Measurements from ENCODE around the gene FDPS. TPM values are rescaled to one million over a fixed set of nuclear protein-coding genes. Genes with fewer than 3 reads are reported as not detected.

FDPS gene
- total RNA-seq, 3 donors from 2014 or later = 185 to 214 (median 189) TPM

- Mint-ChIP-seq H3K27me3 (ENCODE audit: low read depth) (peaks cover 33% of the 10 kb centered on the region), H3K9me3 (no peaks in the 10 kb centered on the region), H3K36me3 (ENCODE audit: insufficient read depth) (no peaks in the 10 kb centered on the region), H3K4me1 (ENCODE audit: low read depth) (peaks cover 4% of the 10 kb centered on the region), H3K4me3 (no peak overlapping the region)
- ATAC-seq = no peak
- no peak for DNase-seq
Observed at GRCh38 chr1:155295942-155296267, 12.8 kb upstream of the FDPS start.

- Mint-ChIP-seq H3K4me1 (ENCODE audit: low read depth) (peaks cover 4% of the 10 kb centered on the region), H3K4me3 (no peak overlapping the region)
- no peak for ATAC-seq
Observed at GRCh38 chr1:155296661-155297060, 12.0 kb upstream of the FDPS start.

GRCh38 chr1:155297384-155297783, 11.3 kb upstream of the FDPS start:
- DNase-seq (no peak), ATAC-seq (no peak)
- peaks cover 4% of the 10 kb centered on the region for H3K4me1 Mint-ChIP-seq (ENCODE audit: low read depth)
- H3K9me3 Mint-ChIP-seq = no peaks in the 10 kb centered on the region
- H3K36me3 Mint-ChIP-seq (ENCODE audit: insufficient read depth) = no peaks in the 10 kb centered on the region
- no peak overlapping the region for H3K4me3 Mint-ChIP-seq
- peaks cover 33% of the 10 kb centered on the region for H3K27me3 Mint-ChIP-seq (ENCODE audit: low read depth)

More at GRCh38 chr1:155296661-155297060, 12.0 kb upstream of the FDPS start:
- Mint-ChIP-seq H3K27me3 (ENCODE audit: low read depth) (peaks cover 33% of the 10 kb centered on the region), H3K36me3 (ENCODE audit: insufficient read depth) (no peaks in the 10 kb centered on the region), H3K9me3 (no peaks in the 10 kb centered on the region)
- no peak for DNase-seq

GRCh38 chr1:155300024-155300423, 8.6 kb upstream of the FDPS start:
- no peaks in the 10 kb centered on the region for H3K9me3 Mint-ChIP-seq
- no peaks in the 10 kb centered on the region for H3K36me3 Mint-ChIP-seq (ENCODE audit: insufficient read depth)
- H3K4me1 Mint-ChIP-seq (ENCODE audit: low read depth) = no peaks in the 10 kb centered on the region
- peaks cover 22% of the 10 kb centered on the region for H3K27me3 Mint-ChIP-seq (ENCODE audit: low read depth)
- ATAC-seq = no peak
- H3K4me3 Mint-ChIP-seq = no peak overlapping the region
- DNase-seq = no peak

- ATAC-seq (no peak), DNase-seq (no peak)
- H3K4me3 Mint-ChIP-seq = no peak overlapping the region
- H3K27me3 Mint-ChIP-seq (ENCODE audit: low read depth) = peaks cover 18% of the 10 kb centered on the region
- no peaks in the 10 kb centered on the region for H3K9me3 Mint-ChIP-seq
- H3K36me3 Mint-ChIP-seq (ENCODE audit: insufficient read depth) = no peaks in the 10 kb centered on the region
- no peaks in the 10 kb centered on the region for H3K4me1 Mint-ChIP-seq (ENCODE audit: low read depth)
Observed at GRCh38 chr1:155300553-155301329, 7.9 kb upstream of the FDPS start.

GRCh38 chr1:155301342-155301841, 7.3 kb upstream of the FDPS start, which contains the start of gene PKLR:
Gene PKLR, minus strand, starts transcription at chr1:155301438. Its CDS starts 43 bp downstream, at chr1:155301395.
- no peak for DNase-seq
- Mint-ChIP-seq H3K4me3 (no peak within 1 kb of the TSS), H3K27me3 (ENCODE audit: low read depth) (peaks cover 13% of the 10 kb centered on the region), H3K36me3 (ENCODE audit: insufficient read depth) (no peaks in the 10 kb centered on the region), H3K4me1 (ENCODE audit: low read depth) (peaks cover 2% of the 10 kb centered on the region), H3K9me3 (no peaks in the 10 kb centered on the region)
- ATAC-seq = no peak

GRCh38 chr1:155304558-155305063, 4.1 kb upstream of the FDPS start:
- Mint-ChIP-seq H3K9me3 (no peaks in the 10 kb centered on the region), H3K4me3 (no peak overlapping the region), H3K27me3 (ENCODE audit: low read depth) (no peaks in the 10 kb centered on the region), H3K36me3 (ENCODE audit: insufficient read depth) (no peaks in the 10 kb centered on the region), H3K4me1 (ENCODE audit: low read depth) (peaks cover 9% of the 10 kb centered on the region)
- DNase-seq = no peak
- no peak for ATAC-seq

GRCh38 chr1:155305881-155306391, 2.7 kb upstream of the FDPS start:
- Mint-ChIP-seq H3K27me3 (ENCODE audit: low read depth) (no peaks in the 10 kb centered on the region), H3K4me3 (no peak overlapping the region), H3K4me1 (ENCODE audit: low read depth) (peaks cover 19% of the 10 kb centered on the region), H3K36me3 (ENCODE audit: insufficient read depth) (peaks cover 4% of the 10 kb centered on the region), H3K9me3 (no peaks in the 10 kb centered on the region)
- DNase-seq (no peak), ATAC-seq (no peak)

GRCh38 chr1:155307247-155307740, 1.4 kb upstream of the FDPS start:
- Mint-ChIP-seq H3K27me3 (ENCODE audit: low read depth) (no peaks in the 10 kb centered on the region), H3K4me3 (peak overlapping the region; percentile 11), H3K9me3 (no peaks in the 10 kb centered on the region), H3K36me3 (ENCODE audit: insufficient read depth) (peaks cover 15% of the 10 kb centered on the region), H3K4me1 (ENCODE audit: low read depth) (peaks cover 22% of the 10 kb centered on the region)
- DNase-seq (no peak), ATAC-seq (no peak)

- Mint-ChIP-seq H3K4me1 (ENCODE audit: low read depth) (peaks cover 24% of the 10 kb centered on the region), H3K4me3 (peak overlapping the region; percentile 97), H3K27me3 (ENCODE audit: low read depth) (no peaks in the 10 kb centered on the region), H3K9me3 (no peaks in the 10 kb centered on the region), H3K36me3 (ENCODE audit: insufficient read depth) (peaks cover 21% of the 10 kb centered on the region)
- ATAC-seq (no peak), DNase-seq (no peak)
Observed at GRCh38 chr1:155309423-155310021, 856 bp downstream of the FDPS start.

GRCh38 chr1:155313261-155313660, 4.6 kb downstream of the FDPS start:
- H3K9me3 Mint-ChIP-seq = no peaks in the 10 kb centered on the region
- ATAC-seq (no peak), DNase-seq (no peak)
- H3K27me3 Mint-ChIP-seq (ENCODE audit: low read depth) = no peaks in the 10 kb centered on the region
- peaks cover 21% of the 10 kb centered on the region for H3K36me3 Mint-ChIP-seq (ENCODE audit: insufficient read depth)
- peaks cover 21% of the 10 kb centered on the region for H3K4me1 Mint-ChIP-seq (ENCODE audit: low read depth)
- H3K4me3 Mint-ChIP-seq = no peak overlapping the region

GRCh38 chr1:155316922-155317321, 8.3 kb downstream of the FDPS start:
- H3K36me3 Mint-ChIP-seq (ENCODE audit: insufficient read depth) = peaks cover 14% of the 10 kb centered on the region
- no peaks in the 10 kb centered on the region for H3K9me3 Mint-ChIP-seq
- ATAC-seq = no peak
- H3K4me3 Mint-ChIP-seq = no peak overlapping the region
- peaks cover 20% of the 10 kb centered on the region for H3K4me1 Mint-ChIP-seq (ENCODE audit: low read depth)
- DNase-seq = no peak
- no peaks in the 10 kb centered on the region for H3K27me3 Mint-ChIP-seq (ENCODE audit: low read depth)

GRCh38 chr1:155318082-155318481, 9.4 kb downstream of the FDPS start:
- peaks cover 9% of the 10 kb centered on the region for H3K36me3 Mint-ChIP-seq (ENCODE audit: insufficient read depth)
- H3K27me3 Mint-ChIP-seq (ENCODE audit: low read depth) = no peaks in the 10 kb centered on the region
- DNase-seq (no peak), ATAC-seq (no peak)
- peaks cover 23% of the 10 kb centered on the region for H3K4me1 Mint-ChIP-seq (ENCODE audit: low read depth)
- no peaks in the 10 kb centered on the region for H3K9me3 Mint-ChIP-seq
- no peak overlapping the region for H3K4me3 Mint-ChIP-seq

GRCh38 chr1:155319536-155319935, 10.9 kb downstream of the FDPS start:
- no peaks in the 10 kb centered on the region for H3K27me3 Mint-ChIP-seq (ENCODE audit: low read depth)
- no peak for ATAC-seq
- H3K36me3 Mint-ChIP-seq (ENCODE audit: insufficient read depth) = peaks cover 4% of the 10 kb centered on the region
- H3K4me3 Mint-ChIP-seq = no peak overlapping the region
- peaks cover 23% of the 10 kb centered on the region for H3K4me1 Mint-ChIP-seq (ENCODE audit: low read depth)
- DNase-seq = no peak
- no peaks in the 10 kb centered on the region for H3K9me3 Mint-ChIP-seq
